Activated T-helper 1 cell treated with Interleukin-2 at 50 U/mL for 16 hours (primary cell): ENCODE data around the gene PRPSAP1.

Experiments
- DNase-seq: peaks from one replicate; pipeline ENCODE4 v3.0.0-alpha.2; 2020; ENCODE audit warnings: low read depth

The PRPSAP1 gene

DNA sequence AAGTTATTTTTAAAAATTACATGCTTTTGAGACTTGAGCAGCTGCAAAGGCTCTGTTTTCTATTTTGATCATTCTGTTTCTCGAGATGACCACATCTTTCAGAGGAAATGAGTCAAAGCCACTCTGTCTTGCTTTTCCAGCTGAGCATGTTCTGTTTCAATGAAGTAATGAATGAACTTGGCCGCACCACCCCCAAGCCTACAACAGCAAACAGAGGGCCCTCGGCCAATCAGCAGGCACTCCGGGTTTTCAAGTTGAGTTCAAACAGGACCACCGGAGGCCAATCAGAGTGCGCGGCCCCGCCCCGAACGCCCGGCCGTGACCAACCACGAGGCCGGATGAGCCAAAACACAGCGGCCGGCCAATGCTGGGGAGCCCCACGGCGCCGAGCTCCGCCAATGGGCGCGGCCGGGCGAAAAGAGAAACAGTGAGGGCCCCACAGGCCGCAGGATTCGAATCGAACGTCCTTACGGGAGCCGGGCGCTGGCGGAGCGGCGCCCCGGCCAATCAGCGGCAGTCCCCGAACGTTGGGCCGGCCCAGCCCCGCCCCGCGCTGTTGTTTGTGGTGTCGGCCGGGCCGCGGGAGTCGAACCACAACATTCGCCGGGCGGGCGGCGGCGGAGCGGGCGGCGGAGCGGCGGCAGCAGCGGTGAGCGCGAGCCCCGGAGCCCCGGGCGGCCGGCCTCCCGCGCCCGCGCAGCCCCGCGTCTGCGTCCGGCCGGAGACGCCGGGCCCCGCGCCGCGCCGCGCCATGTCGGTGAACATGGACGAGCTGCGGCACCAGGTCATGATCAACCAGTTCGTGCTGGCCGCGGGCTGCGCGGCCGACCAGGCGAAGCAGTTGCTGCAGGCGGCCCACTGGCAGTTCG is 88.7 kb downstream of the PRPSAP1 start, which contains the start of gene UBALD2:
Gene UBALD2, plus strand, starts transcription at position 594 of the 869 bp plus-strand sequence. Its CDS starts 158 bp downstream, at position 752.
- peak; percentile 99 for DNase-seq

GRCh38 chr17:76264425-76264754 is 89.3 kb downstream of the PRPSAP1 start:
- DNase-seq, result no peak

- DNase-seq, result no peak
Observed at GRCh38 chr17:76263896-76264295, 89.8 kb downstream of the PRPSAP1 start.

- DNase-seq, result no peak
Observed at GRCh38 chr17:76262732-76263344, 90.9 kb downstream of the PRPSAP1 start.

GRCh38 chr17:76261421-76262215 is 92.1 kb downstream of the PRPSAP1 start:
- no peak for DNase-seq

GRCh38 chr17:76260669-76261068 is 93.0 kb downstream of the PRPSAP1 start:
- no peak for DNase-seq

DNA sequence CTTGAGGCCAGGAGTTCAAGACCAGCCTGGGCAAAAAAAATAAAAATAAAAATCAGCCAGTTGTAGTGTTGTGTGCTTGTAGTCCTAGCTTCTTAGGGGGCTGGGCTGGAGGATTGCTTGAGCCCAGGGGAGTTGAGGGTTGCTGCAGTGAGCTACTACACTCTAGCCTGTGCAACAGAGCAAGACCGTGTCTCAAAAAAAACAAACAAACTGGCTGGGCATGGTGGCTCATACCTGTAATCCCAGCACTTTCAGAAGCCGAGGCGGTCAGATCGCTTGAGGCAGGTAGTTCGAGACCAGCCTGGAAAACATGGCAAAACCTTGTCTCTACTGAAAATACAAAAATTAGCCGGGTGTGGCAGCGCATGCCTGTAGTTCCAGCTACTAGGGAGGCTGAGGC is 93.5 kb downstream of the PRPSAP1 start:
- no peak for DNase-seq
